Measurements from ENCODE around the gene PCDH9.

DNA sequence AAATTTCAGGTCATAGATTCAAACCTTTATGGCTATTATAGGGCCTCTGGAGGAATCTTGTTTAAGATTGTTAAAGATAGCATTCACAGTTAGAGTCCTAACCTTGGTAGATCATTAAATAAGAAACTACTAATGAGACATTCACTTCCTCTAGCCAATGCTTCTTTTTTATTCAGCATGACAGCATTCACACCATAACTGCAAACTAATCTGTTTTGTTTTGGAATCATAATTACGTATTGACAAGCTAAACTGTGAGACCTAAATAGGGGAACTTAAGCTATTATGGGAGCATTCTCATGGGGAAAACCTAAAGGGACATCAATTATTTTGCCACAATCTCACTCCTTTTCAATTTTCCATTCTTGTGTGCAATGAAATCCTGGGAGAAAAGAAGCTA is 653.8 kb downstream of the PCDH9 start:
- no peak for TF ChIP-seq EZH2 (IDR thresholded peaks at IDR 0.05; ENCODE audit: insufficient read depth, poor library complexity, severe bottlenecking)
- no peak for TF ChIP-seq EZH2phosphoT487 (IDR thresholded peaks at IDR 0.05; ENCODE audit: insufficient read depth, low read depth)
